HepG2 (cell line): ENCODE measurements around the gene SMAD2. TPM values are rescaled to one million over a fixed set of nuclear protein-coding genes. Genes with fewer than 3 reads are reported as not detected.

Source experiments
- ETV6 ChIP-seq: sonication (generic); formaldehyde crosslinking; conservative IDR thresholded peaks from 2 replicates; pipeline ENCODE4 v1.4.0; 2020; ENCODE audit warnings: missing genetic modification reagents
- PITX1 ChIP-seq: sonication (generic); formaldehyde crosslinking; IDR thresholded peaks from 2 replicates; pipeline ENCODE4 v1.5.1; 2020; ENCODE audit warnings: mild to moderate bottlenecking, missing genetic modification reagents
- RORA ChIP-seq: sonication (generic); formaldehyde crosslinking; IDR thresholded peaks from 2 replicates; pipeline ENCODE4 v1.5.0; 2020; ENCODE audit warnings: mild to moderate bottlenecking, missing genetic modification reagents, moderate library complexity
- SALL2 ChIP-seq: sonication (generic); formaldehyde crosslinking; IDR thresholded peaks from 2 replicates; pipeline ENCODE4 v1.8.1; 2023; ENCODE audit warnings: mild to moderate bottlenecking, missing genetic modification reagents, inconsistent platforms
- SP5 ChIP-seq: IDR thresholded peaks from 2 replicates; pipeline ENCODE4 v1.6.1; 2016; ENCODE audit warnings: low read depth, borderline replicate concordance
- YY1 ChIP-seq: IDR thresholded peaks from 2 replicates; pipeline ENCODE4 v1.6.1; 2011; ENCODE audit warnings: low read length, low read depth, moderate library complexity, mild to moderate bottlenecking; ENCODE audit not compliant: insufficient read depth, insufficient replicate concordance
- ZNF558 ChIP-seq: sonication (generic); formaldehyde crosslinking; IDR thresholded peaks from 2 replicates; pipeline ENCODE4 v1.9.0; 2022; ENCODE audit warnings: mild to moderate bottlenecking, missing genetic modification reagents, borderline replicate concordance
- polyA plus RNA-seq, 8 experiments: library from polyadenylated mRNA; depleted of rRNA in 3 of 8; stranded (reverse) in 7 of 8; unstranded in 1 of 8; fragments of >200 nt; fragmentation: Illumina TruSeq in 4 of 8; extraction: Trizol in 4 of 8; gene quantifications; 2 replicates each; pipeline versions ENCODE4 v1.2.1 to v1.2.3, GENCODE V29; 2011 to 2016; ENCODE audit warnings: low read depth in 4 of 8, missing spikeins in 1 of 8, mixed read lengths in 1 of 8; ENCODE audit not compliant: insufficient read depth in 1 of 8
- total RNA-seq, 5 experiments: library from RNA; depleted of rRNA; stranded (reverse); fragments of >200 nt; fragmentation: Illumina TruSeq; extraction: Trizol; gene quantifications; 2 replicates each; pipeline ENCODE4 v1.2.3, GENCODE V29; 2016; ENCODE audit warnings: low read depth in 1 of 5
- TF ChIP-seq, protein P1 (sequence below): sonication (generic); formaldehyde crosslinking; IDR thresholded peaks from 2 replicates; pipeline ENCODE4 v1.5.1; 2020; ENCODE audit warnings: mild to moderate bottlenecking, missing genetic modification reagents, moderate library complexity
- TF ChIP-seq, protein P2 (sequence below): IDR thresholded peaks from 2 replicates; pipeline ENCODE4 v1.6.1; 2012; ENCODE audit warnings: inconsistent platforms
- TF ChIP-seq, protein P3 (sequence below), 2 experiments: IDR thresholded peaks; 2 replicates each; pipeline ENCODE4 v1.6.1; 2011 to 2012; ENCODE audit warnings: low read length in 2 of 2, borderline replicate concordance in 1 of 2, low read depth in 1 of 2, mild to moderate bottlenecking in 1 of 2, moderate library complexity in 1 of 2

Gene SMAD2
- total and polyA plus RNA-seq, 2 of the 13 experiments (the other 11 are each of a cell fraction or from before 2014, with no cell fraction given): 40.2 to 96.2 TPM

DNA sequence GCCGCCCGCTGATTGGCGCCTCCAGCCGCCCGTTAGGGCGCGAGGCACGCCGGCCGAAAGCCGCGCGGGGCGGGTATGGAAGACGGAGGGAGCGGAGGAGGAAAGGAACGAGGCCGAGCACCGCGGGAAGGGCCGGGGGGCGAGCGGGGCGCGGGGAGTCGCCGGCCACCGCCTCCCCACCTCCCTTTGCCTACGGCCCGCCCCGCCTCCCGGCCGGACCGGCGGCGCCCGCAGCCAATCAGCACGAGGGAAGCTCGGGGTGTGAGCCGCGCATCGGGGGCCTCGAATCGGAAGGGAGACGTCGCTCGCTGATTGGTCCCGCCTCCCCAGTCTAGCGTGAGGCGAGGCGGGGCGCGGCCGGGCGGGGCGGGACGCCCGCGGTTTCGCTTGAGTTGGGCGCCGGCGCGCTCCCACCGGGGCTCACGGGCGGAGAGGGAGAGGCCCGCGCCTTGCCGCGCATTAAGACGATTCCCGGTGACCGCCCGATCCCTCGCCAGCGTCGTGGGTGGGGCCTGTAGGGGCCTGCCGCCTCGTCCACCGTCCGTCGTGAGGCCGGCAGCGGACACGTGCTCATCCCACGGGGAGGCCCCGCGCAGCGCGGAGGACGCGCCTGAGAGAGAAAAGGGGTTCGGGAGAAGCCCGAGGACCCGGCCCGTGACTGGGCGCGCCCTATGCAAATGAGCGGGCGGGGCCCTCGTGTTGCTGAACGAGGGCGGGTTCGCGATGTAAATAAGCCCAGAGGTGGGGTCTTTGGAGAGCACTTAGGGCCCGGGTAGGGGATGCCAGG is 665 bp upstream of the SMAD2 start (continued):
- TF ChIP-seq, protein P1, sequence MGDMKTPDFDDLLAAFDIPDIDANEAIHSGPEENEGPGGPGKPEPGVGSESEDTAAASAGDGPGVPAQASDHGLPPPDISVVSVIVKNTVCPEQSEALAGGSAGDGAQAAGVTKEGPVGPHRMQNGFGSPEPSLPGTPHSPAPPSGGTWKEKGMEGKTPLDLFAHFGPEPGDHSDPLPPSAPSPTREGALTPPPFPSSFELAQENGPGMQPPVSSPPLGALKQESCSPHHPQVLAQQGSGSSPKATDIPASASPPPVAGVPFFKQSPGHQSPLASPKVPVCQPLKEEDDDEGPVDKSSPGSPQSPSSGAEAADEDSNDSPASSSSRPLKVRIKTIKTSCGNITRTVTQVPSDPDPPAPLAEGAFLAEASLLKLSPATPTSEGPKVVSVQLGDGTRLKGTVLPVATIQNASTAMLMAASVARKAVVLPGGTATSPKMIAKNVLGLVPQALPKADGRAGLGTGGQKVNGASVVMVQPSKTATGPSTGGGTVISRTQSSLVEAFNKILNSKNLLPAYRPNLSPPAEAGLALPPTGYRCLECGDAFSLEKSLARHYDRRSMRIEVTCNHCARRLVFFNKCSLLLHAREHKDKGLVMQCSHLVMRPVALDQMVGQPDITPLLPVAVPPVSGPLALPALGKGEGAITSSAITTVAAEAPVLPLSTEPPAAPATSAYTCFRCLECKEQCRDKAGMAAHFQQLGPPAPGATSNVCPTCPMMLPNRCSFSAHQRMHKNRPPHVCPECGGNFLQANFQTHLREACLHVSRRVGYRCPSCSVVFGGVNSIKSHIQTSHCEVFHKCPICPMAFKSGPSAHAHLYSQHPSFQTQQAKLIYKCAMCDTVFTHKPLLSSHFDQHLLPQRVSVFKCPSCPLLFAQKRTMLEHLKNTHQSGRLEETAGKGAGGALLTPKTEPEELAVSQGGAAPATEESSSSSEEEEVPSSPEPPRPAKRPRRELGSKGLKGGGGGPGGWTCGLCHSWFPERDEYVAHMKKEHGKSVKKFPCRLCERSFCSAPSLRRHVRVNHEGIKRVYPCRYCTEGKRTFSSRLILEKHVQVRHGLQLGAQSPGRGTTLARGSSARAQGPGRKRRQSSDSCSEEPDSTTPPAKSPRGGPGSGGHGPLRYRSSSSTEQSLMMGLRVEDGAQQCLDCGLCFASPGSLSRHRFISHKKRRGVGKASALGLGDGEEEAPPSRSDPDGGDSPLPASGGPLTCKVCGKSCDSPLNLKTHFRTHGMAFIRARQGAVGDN (CRISPR knock-in tag): peak; percentile 99
- TF ChIP-seq YY1 (no peak), SP5 (CRISPR knock-in tag) (peak; percentile 37; the same call in 1 of the 2 replicates), RORA (no peak; the same call in 1 of the 2 replicates), ETV6 (CRISPR knock-in tag) (peak; percentile 46; the same call in 1 of the 2 replicates), ZNF558 (peak; percentile 94; the same call in 1 of the 2 replicates), PITX1 (CRISPR knock-in tag) (peak; percentile 21; the same call in 1 of the 2 replicates), SALL2 (CRISPR knock-in tag) (peak; percentile 95)
- TF ChIP-seq, protein P2, sequence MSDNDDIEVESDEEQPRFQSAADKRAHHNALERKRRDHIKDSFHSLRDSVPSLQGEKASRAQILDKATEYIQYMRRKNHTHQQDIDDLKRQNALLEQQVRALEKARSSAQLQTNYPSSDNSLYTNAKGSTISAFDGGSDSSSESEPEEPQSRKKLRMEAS: peak; percentile 95
- TF ChIP-seq, protein P3, sequence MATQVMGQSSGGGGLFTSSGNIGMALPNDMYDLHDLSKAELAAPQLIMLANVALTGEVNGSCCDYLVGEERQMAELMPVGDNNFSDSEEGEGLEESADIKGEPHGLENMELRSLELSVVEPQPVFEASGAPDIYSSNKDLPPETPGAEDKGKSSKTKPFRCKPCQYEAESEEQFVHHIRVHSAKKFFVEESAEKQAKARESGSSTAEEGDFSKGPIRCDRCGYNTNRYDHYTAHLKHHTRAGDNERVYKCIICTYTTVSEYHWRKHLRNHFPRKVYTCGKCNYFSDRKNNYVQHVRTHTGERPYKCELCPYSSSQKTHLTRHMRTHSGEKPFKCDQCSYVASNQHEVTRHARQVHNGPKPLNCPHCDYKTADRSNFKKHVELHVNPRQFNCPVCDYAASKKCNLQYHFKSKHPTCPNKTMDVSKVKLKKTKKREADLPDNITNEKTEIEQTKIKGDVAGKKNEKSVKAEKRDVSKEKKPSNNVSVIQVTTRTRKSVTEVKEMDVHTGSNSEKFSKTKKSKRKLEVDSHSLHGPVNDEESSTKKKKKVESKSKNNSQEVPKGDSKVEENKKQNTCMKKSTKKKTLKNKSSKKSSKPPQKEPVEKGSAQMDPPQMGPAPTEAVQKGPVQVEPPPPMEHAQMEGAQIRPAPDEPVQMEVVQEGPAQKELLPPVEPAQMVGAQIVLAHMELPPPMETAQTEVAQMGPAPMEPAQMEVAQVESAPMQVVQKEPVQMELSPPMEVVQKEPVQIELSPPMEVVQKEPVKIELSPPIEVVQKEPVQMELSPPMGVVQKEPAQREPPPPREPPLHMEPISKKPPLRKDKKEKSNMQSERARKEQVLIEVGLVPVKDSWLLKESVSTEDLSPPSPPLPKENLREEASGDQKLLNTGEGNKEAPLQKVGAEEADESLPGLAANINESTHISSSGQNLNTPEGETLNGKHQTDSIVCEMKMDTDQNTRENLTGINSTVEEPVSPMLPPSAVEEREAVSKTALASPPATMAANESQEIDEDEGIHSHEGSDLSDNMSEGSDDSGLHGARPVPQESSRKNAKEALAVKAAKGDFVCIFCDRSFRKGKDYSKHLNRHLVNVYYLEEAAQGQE (IDR thresholded peaks at IDR 0.05; ENCODE audit: borderline replicate concordance in 1 of 2, low read depth in 1 of 2, low read length in 2 of 2): no peak
